Gastrocnemius medialis (tissue), 4 donors: Measurements from ENCODE around the gene CPXM1. TPM values are rescaled to one million over a fixed set of nuclear protein-coding genes. Genes with fewer than 3 reads are reported as not detected.

Experiments used
- ATAC-seq, 2 donors: fragments of 150-250 bp; one replicate each; pipeline ENCODE4 v1.9.1; 2016
- DNase-seq, 2 donors: peaks; one replicate each; pipeline ENCODE4 v3.0.0-alpha.2; 2019
- H3K27ac ChIP-seq, 4 donors: fragments of 200-600 bp; sonication (generic); 1 replicate in 1 of 4; 2 replicates in 3 of 4; pipeline ENCODE4 v1.5.1; 2016 to 2018; ENCODE audit warnings: mild to moderate bottlenecking in 2 of 4, moderate library complexity in 1 of 4
- H3K27me3 ChIP-seq, 3 donors: fragments of 200-600 bp; sonication (generic) in 2 of 3; 1 replicate in 1 of 3; 2 replicates in 2 of 3; pipeline versions ENCODE4 v1.5.1 to v1.6.0; 2016 to 2019; ENCODE audit warnings: mild to moderate bottlenecking in 1 of 3, moderate library complexity in 1 of 3
- H3K36me3 ChIP-seq, 2 donors: fragments of 200-600 bp; sonication (generic) in 1 of 2; one replicate each; pipeline ENCODE4 v1.5.1; 2017 to 2018
- H3K4me1 ChIP-seq, 2 donors: fragments of 200-600 bp; sonication (generic) in 1 of 2; one replicate each; pipeline ENCODE4 v1.5.1; 2016 to 2017; ENCODE audit warnings: mild to moderate bottlenecking in 2 of 2
- H3K4me3 ChIP-seq, 4 donors: fragments of 200-600 bp; sonication (generic) in 3 of 4; 1 replicate in 1 of 4; 2 replicates in 3 of 4; pipeline ENCODE4 v1.5.1; 2016 to 2019; ENCODE audit warnings: mild to moderate bottlenecking in 2 of 4
- H3K9me3 ChIP-seq, 3 donors: fragments of 200-600 bp; sonication (generic) in 2 of 3; 1 replicate in 1 of 3; 2 replicates in 2 of 3; pipeline ENCODE4 v1.5.1; 2016 to 2019
- CTCF ChIP-seq, 5 experiments: fragments of 450-650 bp in 3 of 5; fragments of 200-600 bp in 2 of 5; sonication (generic) in 2 of 5; IDR thresholded peaks in 4 of 5; conservative IDR thresholded peaks in 1 of 5; 1 replicate in 4 of 5; 2 replicates in 1 of 5; pipeline ENCODE4 v1.5.1; 2016 to 2019; ENCODE audit warnings: antibody characterized with exemption in 5 of 5, mild to moderate bottlenecking in 3 of 5, moderate library complexity in 3 of 5
- POLR2A ChIP-seq, 2 donors: fragments of 450-650 bp; IDR thresholded peaks; one replicate each; pipeline ENCODE4 v1.6.1; 2017; ENCODE audit warnings: antibody characterized with exemption in 2 of 2, mild to moderate bottlenecking in 2 of 2, moderate library complexity in 2 of 2
- in situ Hi-C, 4 donors: fragments of 200-750 bp; cut with MboI; loops; one replicate each; pipeline versions ENCODE4 v1.15.0 to v1.8.0; 2017; ENCODE audit warnings: low sequenced_read_pairs in 4 of 4
- intact Hi-C: fragments of 100-400 bp; cut with DNase I; formaldehyde crosslinking; loops from one replicate; pipeline ENCODE4 v1.15.1; 2023; ENCODE audit warnings: low total_unique reads
- total RNA-seq, 4 donors: library from RNA; depleted of rRNA; stranded (reverse); fragments of >200 nt; gene quantifications; one replicate each; pipeline versions ENCODE4 v1.1.0 to v1.2.3, GENCODE V29; 2016

CPXM1 gene
- total RNA-seq, 4 donors from 2014 or later = 0.46 to 1.6 (median 0.81) TPM; not detected in 1

- no peaks in the 10 kb centered on the region for H3K27me3 ChIP-seq
- H3K4me3 ChIP-seq = peak overlapping the region; percentile 88 to 98 (median 90)
- ATAC-seq (no peak), DNase-seq (no peak)
- H3K9me3 ChIP-seq = no peaks in the 10 kb centered on the region
- H3K27ac ChIP-seq = peak overlapping the region; percentile 83 to 97 (median 94)
- no peaks in the 10 kb centered on the region for H3K36me3 ChIP-seq
- intact Hi-C loops (loop anchor here (1.0 to 5.0 kb wide), 3 partner anchors 34 to 187 kb away; partner anchors contain the start of genes NOP56 and PTPRA), in situ Hi-C loops (loop anchor here in 1 of 4 donors (25.0 kb wide), 1 partner anchor 1727 kb away; the partner anchor contains the start of gene PSMF1)
- TF ChIP-seq POLR2A (IDR thresholded peaks at IDR 0.05) = no peak
- no peak for TF ChIP-seq CTCF (IDR thresholded peaks at IDR 0.05 in 4 of 5, conservative IDR thresholded peaks at IDR 0.05 in 1 of 5)
- peaks cover 16 to 23% of the 10 kb centered on the region in 2 donors for H3K4me1 ChIP-seq
These were observed 39.3 kb upstream of the CPXM1 start for GRCh38 chr20:2839732-2840137.

GRCh38 chr20:2838847-2839671 is 38.6 kb upstream of the CPXM1 start:
- TF ChIP-seq POLR2A (IDR thresholded peaks at IDR 0.05) (no peak), CTCF (IDR thresholded peaks at IDR 0.05 in 4 of 5, conservative IDR thresholded peaks at IDR 0.05 in 1 of 5) (no peak)
- Histone ChIP-seq H3K4me1 (peaks cover 16 to 23% of the 10 kb centered on the region in 2 donors), H3K9me3 (no peaks in the 10 kb centered on the region), H3K4me3 (peak overlapping the region in 1 of 4 donors; percentile 98), H3K27ac (no peak overlapping the region), H3K36me3 (no peaks in the 10 kb centered on the region), H3K27me3 (no peaks in the 10 kb centered on the region)
- intact Hi-C loops = no loop called here
- DNase-seq (no peak), ATAC-seq (no peak)
- in situ Hi-C loops = loop anchor here in 1 of 4 donors (25.0 kb wide), 1 partner anchor 1727 kb away; the partner anchor contains the start of gene PSMF1

GRCh38 chr20:2838170-2838797 is 37.9 kb upstream of the CPXM1 start:
- intact Hi-C loops (no loop called here), in situ Hi-C loops (loop anchor here in 1 of 4 donors (25.0 kb wide), 1 partner anchor 1726 kb away; the partner anchor contains the start of gene PSMF1)
- H3K27ac ChIP-seq = no peak overlapping the region
- H3K9me3 ChIP-seq = no peaks in the 10 kb centered on the region
- H3K27me3 ChIP-seq = no peaks in the 10 kb centered on the region
- TF ChIP-seq POLR2A (IDR thresholded peaks at IDR 0.05) = no peak
- no peak for TF ChIP-seq CTCF (IDR thresholded peaks at IDR 0.05 in 4 of 5, conservative IDR thresholded peaks at IDR 0.05 in 1 of 5)
- H3K36me3 ChIP-seq = no peaks in the 10 kb centered on the region
- ATAC-seq = no peak
- H3K4me1 ChIP-seq = peaks cover 16 to 23% of the 10 kb centered on the region in 2 donors
- no peak for DNase-seq
- H3K4me3 ChIP-seq = no peak overlapping the region

- no peak for TF ChIP-seq CTCF (IDR thresholded peaks at IDR 0.05 in 4 of 5, conservative IDR thresholded peaks at IDR 0.05 in 1 of 5)
- H3K36me3 ChIP-seq = no peaks in the 10 kb centered on the region
- ATAC-seq = no peak
- H3K9me3 ChIP-seq = no peaks in the 10 kb centered on the region
- no peaks in the 10 kb centered on the region for H3K27me3 ChIP-seq
- DNase-seq = no peak
- intact Hi-C loops = no loop called here
- H3K4me3 ChIP-seq = no peak overlapping the region
- in situ Hi-C loops = loop anchor here in 1 of 4 donors (25.0 kb wide), 1 partner anchor 1725 kb away; the partner anchor contains the start of gene PSMF1
- H3K27ac ChIP-seq = no peak overlapping the region
- H3K4me1 ChIP-seq = peaks cover 16 to 23% of the 10 kb centered on the region in 2 donors
These were observed 37.0 kb upstream of the CPXM1 start for GRCh38 chr20:2837221-2837960.
